Neural cell (in vitro differentiated cells): ENCODE data around the gene PCDH9. TPM values are rescaled to one million over a fixed set of nuclear protein-coding genes. Genes with fewer than 3 reads are reported as not detected.
"Not testable (repeated sequence)": the region's sequence is repeated elsewhere in the genome, so short reads cannot be mapped to it uniquely, and the experiment has no call there.

ENCODE experiments used
- H2AFZ ChIP-seq: fragments of 200-600, 300-800 bp; sonication (generic), shearing (Covaris generic); 2 replicates; pipeline ENCODE4 v1.6.0; 2014; ENCODE audit warnings: low read depth, mild to moderate bottlenecking, antibody characterized with exemption, low read length, moderate library complexity
- H3F3A ChIP-seq: fragments of 200-600 bp; shearing (Covaris generic); 2 replicates; pipeline ENCODE4 v1.6.1; 2016; ENCODE audit warnings: mild to moderate bottlenecking, moderate library complexity, mixed read lengths, antibody characterized with exemption, low read length; ENCODE audit not compliant: insufficient read depth, poor library complexity, severe bottlenecking
- H3K27ac ChIP-seq: fragments of 200-600, 300-800 bp; sonication (generic), shearing (Covaris generic); 2 replicates; pipeline ENCODE4 v1.5.1; 2014; ENCODE audit warnings: mild to moderate bottlenecking, low read length, moderate library complexity
- H3K27me3 ChIP-seq: fragments of 300-800, 200-600 bp; sonication (generic), shearing (Covaris generic); 2 replicates; pipeline ENCODE4 v1.6.0; 2014; ENCODE audit warnings: mild to moderate bottlenecking, low read depth, low read length, moderate library complexity; ENCODE audit not compliant: insufficient read depth
- H3K36me3 ChIP-seq: fragments of 300-800, 200-600 bp; sonication (generic), shearing (Covaris generic); 2 replicates; pipeline ENCODE4 v1.5.1; 2014; ENCODE audit warnings: mild to moderate bottlenecking, antibody characterized with exemption, low read length, moderate library complexity; ENCODE audit not compliant: insufficient read depth
- H3K4me2 ChIP-seq: fragments of 300-800, 200-600 bp; sonication (generic), shearing (Covaris generic); 2 replicates; pipeline ENCODE4 v1.6.0; 2014; ENCODE audit warnings: mild to moderate bottlenecking, low read length
- H3K4me3 ChIP-seq: fragments of 300-800, 200-600 bp; sonication (generic), shearing (Covaris generic); 2 replicates; pipeline ENCODE4 v1.5.1; 2014; ENCODE audit warnings: mild to moderate bottlenecking, low read length, moderate library complexity
- H3K79me2 ChIP-seq: fragments of 200-600 bp; shearing (Covaris generic); replicated peaks from 2 replicates; pipeline ENCODE4 v1.6.0; 2014; ENCODE audit warnings: mild to moderate bottlenecking, low read length, moderate library complexity; ENCODE audit not compliant: insufficient read depth
- H3K9ac ChIP-seq: fragments of 300-800, 200-600 bp; sonication (generic), shearing (Covaris generic); 2 replicates; pipeline ENCODE4 v1.6.1; 2016; ENCODE audit warnings: mild to moderate bottlenecking, low read length, mixed read lengths
- H3K9me2 ChIP-seq: fragments of 200-600 bp; shearing (Covaris generic); 2 replicates; pipeline ENCODE4 v1.6.1; 2016; ENCODE audit warnings: mild to moderate bottlenecking, low read length, mixed read lengths; ENCODE audit not compliant: insufficient read depth
- H3K9me3 ChIP-seq: fragments of 200-600, 300-800 bp; sonication (generic), shearing (Covaris generic); 2 replicates; pipeline ENCODE4 v1.6.1; 2016; ENCODE audit warnings: mild to moderate bottlenecking, mixed run types, low read length, moderate library complexity, mixed read lengths
- H4K20me1 ChIP-seq: fragments of 200-600 bp; shearing (Covaris generic); 2 replicates; pipeline ENCODE4 v1.6.1; 2016; ENCODE audit warnings: mild to moderate bottlenecking, mixed run types; ENCODE audit not compliant: insufficient read depth
- CTCF ChIP-seq: fragments of 450-650 bp; IDR thresholded peaks from 2 replicates; pipeline ENCODE4 v1.5.1; 2014; ENCODE audit warnings: antibody characterized with exemption, mild to moderate bottlenecking, moderate library complexity; ENCODE audit not compliant: poor library complexity, severe bottlenecking
- EP300 ChIP-seq: fragments of 450-650 bp; conservative IDR thresholded peaks from 2 replicates; pipeline ENCODE4 v1.6.1; 2014; ENCODE audit warnings: antibody characterized with exemption, mild to moderate bottlenecking, moderate library complexity; ENCODE audit not compliant: poor library complexity, severe bottlenecking
- EZH2 ChIP-seq: fragments of 200-600, 300-800 bp; shearing (Covaris generic), sonication (generic); IDR thresholded peaks from 2 replicates; pipeline ENCODE4 v1.6.1; 2014; ENCODE audit warnings: antibody characterized with exemption, low read length, borderline replicate concordance, mild to moderate bottlenecking; ENCODE audit not compliant: insufficient read depth, poor library complexity, severe bottlenecking
- MXI1 ChIP-seq: fragments of 450-650 bp; conservative IDR thresholded peaks from 2 replicates; pipeline ENCODE4 v1.6.1; 2014; ENCODE audit warnings: antibody characterized with exemption, mild to moderate bottlenecking; ENCODE audit not compliant: poor library complexity, severe bottlenecking
- POLR2AphosphoS5 ChIP-seq: IDR thresholded peaks from 2 replicates; pipeline ENCODE4 v1.6.1; 2012
- RAD21 ChIP-seq: fragments of 450-650 bp; conservative IDR thresholded peaks from 2 replicates; pipeline ENCODE4 v1.6.1; 2014; ENCODE audit warnings: antibody characterized with exemption, mild to moderate bottlenecking, moderate library complexity
- SMC3 ChIP-seq: fragments of 450-650 bp; conservative IDR thresholded peaks from 2 replicates; pipeline ENCODE4 v1.6.1; 2014; ENCODE audit warnings: antibody characterized with exemption, mild to moderate bottlenecking, moderate library complexity; ENCODE audit not compliant: poor library complexity
- TAF1 ChIP-seq: IDR thresholded peaks from 2 replicates; pipeline ENCODE4 v1.6.1; 2012; ENCODE audit warnings: low read depth
- polyA plus RNA-seq: library from polyadenylated mRNA; depleted of rRNA; stranded (reverse); fragments of >200 nt; gene quantifications from 2 replicates; pipeline ENCODE4 v1.2.3, GENCODE V29; 2014
- small RNA-seq, 3 experiments: library from RNA; depleted of rRNA; stranded (forward); fragments of <200 nt; gene quantifications; one replicate each; pipeline ENCODE3, GENCODE V24; 2012
- TF ChIP-seq, protein P1 (sequence below): IDR thresholded peaks from 2 replicates; pipeline ENCODE4 v1.6.1; 2012; ENCODE audit warnings: borderline replicate concordance

The PCDH9 gene
- polyA plus RNA-seq, 1 donor from 2014 or later: 4.6 TPM

DNA sequence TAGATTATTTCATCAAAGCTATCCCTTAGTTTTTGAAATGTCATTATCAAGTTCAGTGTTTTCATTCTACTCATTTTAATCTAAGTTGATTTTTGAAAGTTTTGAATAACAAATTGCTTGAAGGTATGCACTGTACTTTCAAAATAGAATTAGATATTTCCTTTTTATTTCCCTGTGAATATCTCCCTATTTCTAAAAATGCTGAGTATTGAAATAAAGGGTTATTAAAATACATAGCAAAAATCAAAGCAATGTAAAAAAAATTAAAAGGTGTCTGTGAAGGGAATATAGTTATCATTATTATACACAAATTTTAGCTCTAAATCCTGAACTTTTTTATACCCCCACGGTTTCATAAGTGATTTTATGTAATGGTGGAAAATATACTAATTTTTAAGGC, 967.8 kb downstream of the PCDH9 start:
- Histone ChIP-seq H3K36me3 (no peaks in the 10 kb centered on the region), H3K27ac (no peak overlapping the region), H3K9me3 (no peaks in the 10 kb centered on the region), H3K4me2 (no peak overlapping the region), H3K79me2 (no peaks in the 10 kb centered on the region), H3F3A (no peaks in the 10 kb centered on the region), H3K9ac (no peak overlapping the region), H3K27me3 (no peaks in the 10 kb centered on the region), H2AFZ (no peak overlapping the region), H4K20me1 (no peaks in the 10 kb centered on the region), H3K4me3 (no peak overlapping the region), H3K9me2 (no peaks in the 10 kb centered on the region)
- TF ChIP-seq CTCF (no peak), EZH2 (no peak), SMC3 (no peak), EP300 (no peak), TAF1 (no peak), RAD21 (no peak), MXI1 (no peak), POLR2AphosphoS5 (no peak)
- TF ChIP-seq, protein P1, sequence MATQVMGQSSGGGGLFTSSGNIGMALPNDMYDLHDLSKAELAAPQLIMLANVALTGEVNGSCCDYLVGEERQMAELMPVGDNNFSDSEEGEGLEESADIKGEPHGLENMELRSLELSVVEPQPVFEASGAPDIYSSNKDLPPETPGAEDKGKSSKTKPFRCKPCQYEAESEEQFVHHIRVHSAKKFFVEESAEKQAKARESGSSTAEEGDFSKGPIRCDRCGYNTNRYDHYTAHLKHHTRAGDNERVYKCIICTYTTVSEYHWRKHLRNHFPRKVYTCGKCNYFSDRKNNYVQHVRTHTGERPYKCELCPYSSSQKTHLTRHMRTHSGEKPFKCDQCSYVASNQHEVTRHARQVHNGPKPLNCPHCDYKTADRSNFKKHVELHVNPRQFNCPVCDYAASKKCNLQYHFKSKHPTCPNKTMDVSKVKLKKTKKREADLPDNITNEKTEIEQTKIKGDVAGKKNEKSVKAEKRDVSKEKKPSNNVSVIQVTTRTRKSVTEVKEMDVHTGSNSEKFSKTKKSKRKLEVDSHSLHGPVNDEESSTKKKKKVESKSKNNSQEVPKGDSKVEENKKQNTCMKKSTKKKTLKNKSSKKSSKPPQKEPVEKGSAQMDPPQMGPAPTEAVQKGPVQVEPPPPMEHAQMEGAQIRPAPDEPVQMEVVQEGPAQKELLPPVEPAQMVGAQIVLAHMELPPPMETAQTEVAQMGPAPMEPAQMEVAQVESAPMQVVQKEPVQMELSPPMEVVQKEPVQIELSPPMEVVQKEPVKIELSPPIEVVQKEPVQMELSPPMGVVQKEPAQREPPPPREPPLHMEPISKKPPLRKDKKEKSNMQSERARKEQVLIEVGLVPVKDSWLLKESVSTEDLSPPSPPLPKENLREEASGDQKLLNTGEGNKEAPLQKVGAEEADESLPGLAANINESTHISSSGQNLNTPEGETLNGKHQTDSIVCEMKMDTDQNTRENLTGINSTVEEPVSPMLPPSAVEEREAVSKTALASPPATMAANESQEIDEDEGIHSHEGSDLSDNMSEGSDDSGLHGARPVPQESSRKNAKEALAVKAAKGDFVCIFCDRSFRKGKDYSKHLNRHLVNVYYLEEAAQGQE: no peak

DNA sequence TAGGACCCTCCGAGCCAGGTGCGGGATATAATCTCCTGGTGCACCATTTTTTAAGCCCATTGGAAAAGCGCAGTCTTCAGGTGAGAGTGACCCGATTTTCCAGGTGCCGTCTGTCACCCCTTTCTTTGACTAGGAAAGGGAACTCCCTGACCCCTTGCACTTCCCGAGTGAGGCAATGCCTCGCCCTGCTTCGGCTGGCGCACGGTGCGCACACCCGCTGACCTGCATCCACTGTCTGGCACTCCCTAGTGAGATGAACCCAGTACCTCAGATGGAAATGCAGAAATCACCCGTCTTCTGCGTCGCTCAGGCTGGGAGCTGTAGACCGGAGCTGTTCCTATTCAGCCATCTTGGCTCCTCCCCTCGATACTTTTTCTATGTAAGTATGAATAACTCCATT, 970.7 kb downstream of the PCDH9 start:
- H3K36me3 ChIP-seq, H3K27ac ChIP-seq, H4K20me1 ChIP-seq, H3K27me3 ChIP-seq, H3K4me2 ChIP-seq, H3K9ac ChIP-seq, H3K9me3 ChIP-seq, H3K4me3 ChIP-seq, H3K79me2 ChIP-seq, H3F3A ChIP-seq, H3K9me2 ChIP-seq, H2AFZ ChIP-seq: not testable (repeated sequence)

Small RNA genes lying within 50 kb of the gene (small RNA-seq; reads per million reads assigned to genes)
- gene RNU7-87P: 0 reads per million in 3 experiments
